CD14-positive monocyte (primary cell): Measurements from ENCODE around the gene INIP. TPM values are rescaled to one million over a fixed set of nuclear protein-coding genes. Genes with fewer than 3 reads are reported as not detected.
A peak's percentile ranks its signal among the peaks of the same experiment; 100 is the strongest.

Experiments used
- DNase-seq, 3 donors: peaks; one replicate each; pipeline ENCODE4 v3.0.0-alpha.2; 2011 to 2022
- H2AFZ ChIP-seq: 2 replicates; pipeline ENCODE4 v1.6.0; 2012; ENCODE audit warnings: mild to moderate bottlenecking, low read depth, low read length, inconsistent platforms; ENCODE audit not compliant: insufficient read depth, poor library complexity, severe bottlenecking
- H3K27ac ChIP-seq, 2 donors: 1 replicate in 1 of 2; 2 replicates in 1 of 2; pipeline ENCODE4 v1.5.1; 2012 to 2013; ENCODE audit warnings: low read length in 2 of 2, control low read depth in 1 of 2, inconsistent platforms in 1 of 2, low read depth in 1 of 2, mild to moderate bottlenecking in 1 of 2
- H3K27me3 ChIP-seq, 2 donors: one replicate each; pipeline versions ENCODE4 v1.6.0 to v1.6.1; 2011 to 2013; ENCODE audit warnings: low read length in 2 of 2; ENCODE audit not compliant: control insufficient read depth in 2 of 2, insufficient read depth in 2 of 2
- H3K36me3 ChIP-seq, 2 donors: replicated peaks in 1 of 2; 1 replicate in 1 of 2; 2 replicates in 1 of 2; pipeline versions ENCODE4 v1.5.1 to v1.6.1; 2012 to 2013; ENCODE audit warnings: low read length in 2 of 2, control low read depth in 1 of 2, inconsistent platforms in 1 of 2, mild to moderate bottlenecking in 1 of 2; ENCODE audit not compliant: insufficient read depth in 2 of 2, control insufficient read depth in 1 of 2
- H3K4me1 ChIP-seq, 2 donors: 1 replicate in 1 of 2; 2 replicates in 1 of 2; pipeline versions ENCODE4 v1.5.1 to v1.6.1; 2012 to 2013; ENCODE audit warnings: low read length in 2 of 2, control low read depth in 1 of 2, inconsistent platforms in 1 of 2, mild to moderate bottlenecking in 1 of 2, moderate library complexity in 1 of 2; ENCODE audit not compliant: insufficient read depth in 2 of 2, control insufficient read depth in 1 of 2
- H3K4me2 ChIP-seq: replicated peaks from 2 replicates; pipeline ENCODE3; 2012; ENCODE audit warnings: low read length, moderate library complexity, mild to moderate bottlenecking; ENCODE audit not compliant: poor library complexity, severe bottlenecking; ENCODE audit errors: extremely low read depth
- H3K4me3 ChIP-seq, 3 experiments: fragments of 200-600 bp in 1 of 3; sonication (generic) in 1 of 3; replicated peaks in 1 of 3; 1 replicate in 2 of 3; 2 replicates in 1 of 3; pipeline ENCODE4 v1.5.1; 2011 to 2013; ENCODE audit warnings: low read length in 3 of 3, mild to moderate bottlenecking in 3 of 3, control low read depth in 2 of 3, low read depth in 2 of 3, inconsistent platforms in 1 of 3, moderate library complexity in 1 of 3
- H3K79me2 ChIP-seq: 2 replicates; pipeline ENCODE4 v1.6.0; 2012; ENCODE audit warnings: mild to moderate bottlenecking, control low read depth, inconsistent platforms, low read length, moderate library complexity; ENCODE audit not compliant: insufficient read depth
- H3K9ac ChIP-seq: 2 replicates; pipeline ENCODE4 v1.6.0; 2017; ENCODE audit warnings: low read length, mild to moderate bottlenecking; ENCODE audit not compliant: insufficient read depth, poor library complexity, severe bottlenecking
- H3K9me3 ChIP-seq, 2 donors: replicated peaks in 1 of 2; 1 replicate in 1 of 2; 2 replicates in 1 of 2; pipeline versions ENCODE4 v1.5.1 to v1.6.1; 2012 to 2013; ENCODE audit warnings: low read length in 2 of 2, control low read depth in 1 of 2; ENCODE audit not compliant: control insufficient read depth in 1 of 2, insufficient read depth in 1 of 2
- H4K20me1 ChIP-seq: 2 replicates; pipeline ENCODE4 v1.6.0; 2012; ENCODE audit warnings: mild to moderate bottlenecking, low read length, control low read depth, moderate library complexity; ENCODE audit not compliant: insufficient read depth
- H3K27ac Mint-ChIP-seq, 7 donors: one replicate each; pipeline ENCODE4 v1.8.0; 2020; ENCODE audit warnings: mild to moderate bottlenecking in 7 of 7, mixed read lengths in 7 of 7, moderate library complexity in 6 of 7, inconsistent platforms in 2 of 7
- H3K27me3 Mint-ChIP-seq, 3 donors: one replicate each; pipeline ENCODE4 v1.8.0; 2021 to 2022; ENCODE audit warnings: low read depth in 3 of 3, mild to moderate bottlenecking in 3 of 3, mixed read lengths in 3 of 3, moderate library complexity in 3 of 3, inconsistent platforms in 1 of 3
- H3K36me3 Mint-ChIP-seq, 2 donors: one replicate each; pipeline ENCODE4 v1.8.0; 2020; ENCODE audit warnings: mixed read lengths in 2 of 2, inconsistent platforms in 1 of 2, mild to moderate bottlenecking in 1 of 2
- H3K4me1 Mint-ChIP-seq: one replicate; pipeline ENCODE4 v1.8.0; 2020; ENCODE audit warnings: mild to moderate bottlenecking, mixed read lengths
- H3K4me3 Mint-ChIP-seq, 2 donors: one replicate each; pipeline ENCODE4 v1.8.0; 2020; ENCODE audit warnings: mild to moderate bottlenecking in 2 of 2, mixed read lengths in 2 of 2, moderate library complexity in 1 of 2
- H3K9me3 Mint-ChIP-seq, 7 donors: one replicate each; pipeline ENCODE4 v1.8.0; 2020 to 2022; ENCODE audit warnings: mixed read lengths in 7 of 7, mild to moderate bottlenecking in 6 of 7, moderate library complexity in 6 of 7, inconsistent platforms in 2 of 7
- CTCF ChIP-seq: fragments of 200-600 bp; IDR thresholded peaks from one replicate; pipeline ENCODE4 v1.8.0; 2022; ENCODE audit warnings: antibody characterized with exemption, mild to moderate bottlenecking
- WGBS: methylation state at CpG from one replicate; pipeline ENCODE4 v1.1.5; 2013; ENCODE audit warnings: missing lambda C conversion rate; ENCODE audit not compliant: insufficient coverage; 5-methylcytosine and 5-hydroxymethylcytosine counted together
- intact Hi-C, 2 donors: fragments of 100-400 bp; cut with micrococcal nuclease; formaldehyde crosslinking; loops; one replicate each; pipeline versions ENCODE4 v1.15.0 to v1.15.1; 2023
- polyA plus RNA-seq, 3 donors: library from polyadenylated mRNA; depleted of rRNA in 1 of 3; unstranded in 2 of 3; stranded (reverse) in 1 of 3; fragments of 300-500 nt in 2 of 3; fragments of >200 nt in 1 of 3; fragmentation: Illumina TruSeq in 2 of 3; gene quantifications; 1 replicate in 2 of 3; 2 replicates in 1 of 3; pipeline ENCODE4 v1.2.3, GENCODE V29; 2012 to 2021

Gene INIP
- polyA plus RNA-seq, 3 donors: 10.7 to 53.0 (median 49.0) TPM

- Histone ChIP-seq H3K36me3 (no peaks in the 10 kb centered on the region), H3K4me2 (peak overlapping the region; percentile 77), H4K20me1 (peaks cover 45% of the 10 kb centered on the region), H3K27ac (peak overlapping the region; percentile 53 to 83), H3K9me3 (no peaks in the 10 kb centered on the region), H3K4me1 (peaks cover 66 to 78% of the 10 kb centered on the region in 2 donors), H2AFZ (peak overlapping the region; percentile 67), H3K79me2 (peaks cover 56% of the 10 kb centered on the region), H3K9ac (peak overlapping the region; percentile 92), H3K27me3 (no peaks in the 10 kb centered on the region), H3K4me3 (peak overlapping the region; percentile 77 to 84 (median 81))
- intact Hi-C loops: loop anchor here (2.0 to 5.0 kb wide), 5 partner anchors 32 to 569 kb away; partner anchors contain the start of gene INIP (in 2 of the 2)
- Mint-ChIP-seq H3K4me1 (peaks cover 77% of the 10 kb centered on the region), H3K27ac (peak overlapping the region; percentile 76 to 88 (median 83)), H3K4me3 (peak overlapping the region; percentile 87 to 95), H3K9me3 (peaks cover 0 to 3% (median 0%) of the 10 kb centered on the region in 7 donors), H3K36me3 (peaks cover 4 to 7% of the 10 kb centered on the region in 2 donors), H3K27me3 (no peaks in the 10 kb centered on the region)
- no peak for TF ChIP-seq CTCF
- WGBS: under 1% methylated on average over 44 of the region's 49 CpGs
- peak; percentile 55 to 62 (median 61) for DNase-seq
These were observed 33.3 kb upstream of the INIP start for GRCh38 chr9:112751056-112751795.

DNA sequence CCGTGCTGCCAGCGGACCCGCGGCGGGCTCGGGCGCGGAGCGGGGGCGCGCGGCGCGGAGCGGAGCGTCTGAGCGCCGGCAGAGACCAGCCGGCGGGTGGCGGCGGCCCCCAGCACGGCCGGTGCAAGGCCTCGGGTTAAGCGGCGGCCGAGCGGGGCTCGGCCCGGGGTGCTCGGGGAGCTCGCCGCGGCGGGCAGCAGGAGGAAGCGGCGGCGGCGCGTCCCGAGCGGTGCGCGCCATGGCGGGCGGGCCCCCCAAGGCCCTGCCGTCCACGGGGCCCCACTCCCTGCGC lies 32.8 kb upstream of the INIP start:
- H3K27ac Mint-ChIP-seq: peak overlapping the region in 1 of 7 donors; percentile 94
- intact Hi-C loops: loop anchor here (2.0 to 5.0 kb wide), 5 partner anchors 32 to 568 kb away; partner anchors contain the start of gene INIP (in 2 of the 2)
- H3K36me3 Mint-ChIP-seq: peaks cover 4 to 7% of the 10 kb centered on the region in 2 donors
- peaks cover 61 to 73% of the 10 kb centered on the region in 2 donors for H3K4me1 ChIP-seq
- H3K4me1 Mint-ChIP-seq: peaks cover 72% of the 10 kb centered on the region
- no peaks in the 10 kb centered on the region for H3K36me3 ChIP-seq
- DNase-seq: no peak
- no peaks in the 10 kb centered on the region for H3K27me3 Mint-ChIP-seq
- H3K27me3 ChIP-seq: no peaks in the 10 kb centered on the region
- peaks cover 40% of the 10 kb centered on the region for H4K20me1 ChIP-seq
- peak overlapping the region; percentile 77 to 84 (median 81) for H3K4me3 ChIP-seq
- WGBS: under 1% methylated on average over 50 of the region's 50 CpGs
- peak overlapping the region; percentile 53 to 83 for H3K27ac ChIP-seq
- peak overlapping the region; percentile 67 for H2AFZ ChIP-seq
- no peak for TF ChIP-seq CTCF
- H3K9me3 Mint-ChIP-seq: peaks cover 0 to 3% (median 0%) of the 10 kb centered on the region in 7 donors
- H3K9me3 ChIP-seq: no peaks in the 10 kb centered on the region
- H3K79me2 ChIP-seq: peaks cover 51% of the 10 kb centered on the region
- peak overlapping the region; percentile 92 for H3K9ac ChIP-seq
- H3K4me3 Mint-ChIP-seq: no peak overlapping the region
- H3K4me2 ChIP-seq: peak overlapping the region; percentile 77
